Astrocyte (in vitro differentiated cells and primary cell): Measurements from ENCODE around the gene PITPNM3. TPM values are rescaled to one million over a fixed set of nuclear protein-coding genes. Genes with fewer than 3 reads are reported as not detected.

Source experiments
- DNase-seq: peaks from one replicate; pipeline ENCODE4 v3.0.0-alpha.2; 2010; ENCODE audit warnings: low read depth
- FAIRE-seq: peaks from 2 replicates; lab custom pipeline; 2011; peaks lifted over from hg19 to GRCh38; lab: Jason Lieb, UNC
- H2AFZ ChIP-seq: 2 replicates; pipeline ENCODE4 v1.6.0; 2012; ENCODE audit warnings: low read depth, low read length, inconsistent platforms
- H3K27ac ChIP-seq: 2 replicates; pipeline ENCODE4 v1.5.1; 2011; ENCODE audit warnings: low read depth, low read length, inconsistent platforms
- H3K27me3 ChIP-seq: 2 replicates; pipeline ENCODE4 v1.6.0; 2011; ENCODE audit warnings: low read length, inconsistent platforms; ENCODE audit not compliant: insufficient read depth
- H3K36me3 ChIP-seq: 2 replicates; pipeline ENCODE4 v1.5.1; 2011; ENCODE audit warnings: low read length, inconsistent platforms; ENCODE audit not compliant: insufficient read depth
- H3K4me1 ChIP-seq: 2 replicates; pipeline ENCODE4 v1.5.1; 2011; ENCODE audit warnings: low read length, inconsistent platforms; ENCODE audit not compliant: insufficient read depth
- H3K4me2 ChIP-seq: 2 replicates; pipeline ENCODE4 v1.6.0; 2012; ENCODE audit warnings: low read length, inconsistent platforms
- H3K4me3 ChIP-seq: 2 replicates; pipeline ENCODE4 v1.5.1; 2011; ENCODE audit warnings: low read depth, mild to moderate bottlenecking, low read length, inconsistent platforms; ENCODE audit not compliant: insufficient read depth
- H3K79me2 ChIP-seq: 2 replicates; pipeline ENCODE4 v1.6.0; 2012; ENCODE audit warnings: mild to moderate bottlenecking, low read length, inconsistent platforms; ENCODE audit not compliant: insufficient read depth
- H3K9ac ChIP-seq: 2 replicates; pipeline ENCODE4 v1.6.0; 2012; ENCODE audit warnings: mild to moderate bottlenecking, low read length, inconsistent platforms
- H3K9me3 ChIP-seq: 2 replicates; pipeline ENCODE4 v1.5.1; 2012; ENCODE audit warnings: low read depth, mild to moderate bottlenecking, low read length, inconsistent platforms; ENCODE audit not compliant: insufficient read depth
- H4K20me1 ChIP-seq: 2 replicates; pipeline ENCODE4 v1.6.0; 2012; ENCODE audit warnings: low read length, inconsistent platforms; ENCODE audit not compliant: insufficient read depth
- H3K27ac Mint-ChIP-seq: one replicate; pipeline ENCODE4 v1.8.0; 2021; ENCODE audit warnings: mild to moderate bottlenecking, mixed read lengths; ENCODE audit not compliant: unreplicated experiment
- H3K27me3 Mint-ChIP-seq: one replicate; pipeline ENCODE4 v1.8.0; 2021; ENCODE audit warnings: low read depth, mixed read lengths; ENCODE audit not compliant: unreplicated experiment
- H3K36me3 Mint-ChIP-seq: one replicate; pipeline ENCODE4 v1.8.0; 2021; ENCODE audit warnings: low read depth, mixed read lengths; ENCODE audit not compliant: unreplicated experiment
- H3K4me1 Mint-ChIP-seq: one replicate; pipeline ENCODE4 v1.8.0; 2021; ENCODE audit warnings: low read depth, mixed read lengths; ENCODE audit not compliant: unreplicated experiment
- H3K4me3 Mint-ChIP-seq: one replicate; pipeline ENCODE4 v1.8.0; 2021; ENCODE audit warnings: mild to moderate bottlenecking, moderate library complexity, mixed read lengths; ENCODE audit not compliant: unreplicated experiment
- H3K9me3 Mint-ChIP-seq: one replicate; pipeline ENCODE4 v1.8.0; 2021; ENCODE audit warnings: mild to moderate bottlenecking, mixed read lengths; ENCODE audit not compliant: unreplicated experiment
- CTCF ChIP-seq: IDR thresholded peaks from 2 replicates; pipeline ENCODE4 v1.5.1; 2011; ENCODE audit warnings: low read depth, mild to moderate bottlenecking, inconsistent platforms, low read length, moderate library complexity; ENCODE audit not compliant: insufficient read depth
- EZH2 ChIP-seq: IDR thresholded peaks from 2 replicates; pipeline ENCODE4 v1.6.1; 2012; ENCODE audit warnings: mild to moderate bottlenecking, low read length, inconsistent platforms; ENCODE audit not compliant: insufficient read depth
- total RNA-seq: library from RNA; stranded (reverse); gene quantifications from 2 replicates; pipeline ENCODE4 v1.2.1, GENCODE V29; 2021

Gene PITPNM3
- total RNA-seq, 1 donor from 2014 or later = 1.3 TPM

- no peak overlapping the region for H3K4me3 ChIP-seq
- H3K36me3 ChIP-seq = no peaks in the 10 kb centered on the region
- FAIRE-seq = no peak
- H3K27me3 ChIP-seq = peaks cover 7% of the 10 kb centered on the region
- TF ChIP-seq CTCF (no peak), EZH2 (no peak)
- peaks cover 10% of the 10 kb centered on the region for H3K4me1 ChIP-seq
- H3K9me3 ChIP-seq = no peaks in the 10 kb centered on the region
- Mint-ChIP-seq H3K36me3 (no peaks in the 10 kb centered on the region), H3K9me3 (no peaks in the 10 kb centered on the region), H3K4me1 (peaks cover 10% of the 10 kb centered on the region), H3K27ac (peak overlapping the region; percentile 35), H3K4me3 (no peak overlapping the region), H3K27me3 (peaks cover 36% of the 10 kb centered on the region)
- H3K79me2 ChIP-seq = no peaks in the 10 kb centered on the region
- H4K20me1 ChIP-seq = no peaks in the 10 kb centered on the region
- H3K9ac ChIP-seq = no peak overlapping the region
- H3K4me2 ChIP-seq = peak overlapping the region; percentile 13
- H2AFZ ChIP-seq = no peak overlapping the region
- H3K27ac ChIP-seq = no peak overlapping the region
- peak; percentile 45 for DNase-seq
These were observed 99.3 kb downstream of the PITPNM3 start for GRCh38 chr17:6456914-6457687.

GRCh38 chr17:6456321-6456720 is 100.0 kb downstream of the PITPNM3 start:
- FAIRE-seq (no peak), DNase-seq (no peak)
- Mint-ChIP-seq H3K4me3 (no peak overlapping the region), H3K27me3 (peaks cover 33% of the 10 kb centered on the region), H3K36me3 (no peaks in the 10 kb centered on the region), H3K4me1 (peaks cover 6% of the 10 kb centered on the region), H3K27ac (no peak overlapping the region), H3K9me3 (no peaks in the 10 kb centered on the region)
- Histone ChIP-seq H2AFZ (no peak overlapping the region), H4K20me1 (no peaks in the 10 kb centered on the region), H3K9me3 (no peaks in the 10 kb centered on the region), H3K4me1 (peaks cover 10% of the 10 kb centered on the region), H3K4me2 (no peak overlapping the region), H3K36me3 (no peaks in the 10 kb centered on the region), H3K9ac (no peak overlapping the region), H3K27ac (no peak overlapping the region), H3K79me2 (no peaks in the 10 kb centered on the region), H3K27me3 (peaks cover 7% of the 10 kb centered on the region), H3K4me3 (no peak overlapping the region)
- TF ChIP-seq CTCF (no peak), EZH2 (no peak)

DNA sequence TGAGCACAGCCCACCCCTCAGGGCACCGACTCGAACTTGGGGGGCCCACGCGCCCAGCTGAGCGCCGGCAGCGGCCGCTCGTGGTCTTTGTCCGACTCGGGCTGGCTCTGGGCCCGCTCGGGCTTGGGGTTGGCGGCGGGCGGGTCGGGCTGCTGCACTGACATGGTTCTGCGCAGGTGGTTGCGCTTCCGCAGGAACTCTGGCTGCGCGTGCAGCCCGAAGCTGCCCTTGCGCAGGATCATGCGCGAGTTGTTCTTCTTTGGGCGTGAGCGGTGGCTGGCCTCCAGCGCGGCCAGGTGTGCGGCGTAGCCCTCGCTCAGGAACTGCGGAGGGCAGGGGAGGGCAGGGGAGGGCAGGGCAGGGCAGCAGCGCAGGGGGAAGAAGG is 101.0 kb downstream of the PITPNM3 start:
- H3K27me3 Mint-ChIP-seq = peaks cover 42% of the 10 kb centered on the region
- FAIRE-seq = no peak

More for the DNA sequence above, 101.0 kb downstream of the PITPNM3 start:
- Mint-ChIP-seq H3K9me3 (no peaks in the 10 kb centered on the region), H3K4me3 (no peak overlapping the region), H3K36me3 (no peaks in the 10 kb centered on the region), H3K4me1 (peaks cover 8% of the 10 kb centered on the region), H3K27ac (no peak overlapping the region)
- no peaks in the 10 kb centered on the region for H3K79me2 ChIP-seq
- H2AFZ ChIP-seq = peak overlapping the region; percentile 18
- peak; percentile 0 for TF ChIP-seq EZH2
- no peak for TF ChIP-seq CTCF
- no peaks in the 10 kb centered on the region for H3K9me3 ChIP-seq
- H3K9ac ChIP-seq = no peak overlapping the region
- peaks cover 10% of the 10 kb centered on the region for H3K4me1 ChIP-seq
- no peaks in the 10 kb centered on the region for H3K36me3 ChIP-seq
- peak; percentile 14 for DNase-seq
- H3K4me2 ChIP-seq = peak overlapping the region; percentile 76
- H3K27ac ChIP-seq = no peak overlapping the region
- no peaks in the 10 kb centered on the region for H4K20me1 ChIP-seq
- H3K4me3 ChIP-seq = no peak overlapping the region
- H3K27me3 ChIP-seq = peaks cover 7% of the 10 kb centered on the region
